Measurements from ENCODE around the gene GDI1. TPM values are rescaled to one million over a fixed set of nuclear protein-coding genes. Genes with fewer than 3 reads are reported as not detected.

Gene GDI1
- total and polyA plus RNA-seq, 9 of the 15 experiments (the other 6 are each of a cell fraction or from before 2014, with no cell fraction given): 0.97 to 82.6 (median 37.5) TPM

GRCh38 chrX:154428176-154429171, 8.5 kb upstream of the GDI1 start, which contains the start of gene ATP6AP1:
TSS of gene ATP6AP1 (plus strand) at chrX:154428677. CDS start at chrX:154428693, 16 bp downstream.
- no peaks in the 10 kb centered on the region for H3K9me1 ChIP-seq (ENCODE audit: control insufficient read depth, insufficient read depth, low read length)
- FAIRE-seq (peak; percentile 89), DNase-seq (ENCODE audit: extremely low read depth in 1 of 4, low spot score in 3 of 4) (peak; percentile 85 to 95 (median 93)), ATAC-seq (peak; percentile 97)
- peaks cover 35% of the 10 kb centered on the region for H3K79me2 ChIP-seq (ENCODE audit: control insufficient read depth, insufficient read depth, low read length)
- no TSS peak for BruUV-seq (replicated peaks)
- intact Hi-C loops (cut with micrococcal nuclease) (loop anchor here (5.0 kb wide), 2 partner anchors 49 to 99 kb away; partner anchors contain the start of gene LAGE3), in situ Hi-C loops (cut with MboI) (no loop called here)
- POLR2A ChIA-PET: interaction anchor here (0.6 to 2.1 kb wide), 6 partner anchors 13 to 458 kb away, joined by 3 to 26 read pairs (median 4); partner anchors contain the start of gene RPL10
- H3K27ac ChIP-seq (ENCODE audit: extremely low read depth, low read depth, low read length): peak within 1 kb of the TSS; percentile 66
- H3K9ac ChIP-seq (ENCODE audit: insufficient read depth in 1 of 2, low read depth in 2 of 2, low read length in 2 of 2): peak within 1 kb of the TSS; percentile 69 to 95
- no peaks in the 10 kb centered on the region for H3K9me3 ChIP-seq (replicated peaks; ENCODE audit: control insufficient read depth, insufficient read depth, low read depth, low read length)
- H3K4me3 ChIP-seq: peak within 1 kb of the TSS; percentile 79
- H4K20me1 ChIP-seq (replicated peaks; ENCODE audit: control insufficient read depth, insufficient read depth, low read length): no peaks in the 10 kb centered on the region
- H3K36me3 ChIP-seq (ENCODE audit: control insufficient read depth, insufficient read depth, low read length): peaks cover 31% of the 10 kb centered on the region; the same call in 2 of the 3 replicates
- H3K27me3 ChIP-seq (ENCODE audit: control insufficient read depth in 2 of 2, insufficient read depth in 2 of 2, low read length in 2 of 2): no peaks in the 10 kb centered on the region
- H3K4me2 ChIP-seq (ENCODE audit: insufficient read depth, low read length): peak within 1 kb of the TSS; percentile 90
- peak within 1 kb of the TSS; percentile 71 for H2AFZ ChIP-seq (ENCODE audit: low read depth, low read length)
- 5% methylated on average over 58 of the region's 87 CpGs for WGBS (ENCODE audit: insufficient coverage, low coverage, missing lambda C conversion rate)
- CTCF ChIA-PET (ENCODE audit: low intra/inter-chr PET ratio): no interaction called here
- peaks cover 27 to 51% of the 10 kb centered on the region in 2 experiments; a peak in 4 of 5 replicates for H3K4me1 ChIP-seq (replicated peaks in 1 of 2; ENCODE audit: control insufficient read depth in 2 of 2, insufficient read depth in 2 of 2, low read length in 2 of 2)
- no peak for TF ChIP-seq HDAC8 (tag; IDR thresholded peaks at IDR 0.05)
- TF ChIP-seq CREB3L1 (IDR thresholded peaks at IDR 0.05; ENCODE audit: borderline replicate concordance, low read depth): 0 out of 2 replicates have a peak, but pooled peaks have one; percentile 24
- peak; percentile 93 for TF ChIP-seq TFAP4 (CRISPR knock-in tag; IDR thresholded peaks at IDR 0.05; ENCODE audit: borderline replicate concordance)
- peak; percentile 68; the same call in 1 of the 2 replicates for TF ChIP-seq NFRKB (IDR thresholded peaks at IDR 0.05; ENCODE audit: low read depth)
- TF ChIP-seq TFE3 (CRISPR knock-in tag; IDR thresholded peaks at IDR 0.05): peak; percentile 32; the same call in 1 of the 2 replicates
- TF ChIP-seq EHMT2 (IDR thresholded peaks at IDR 0.05): no peak
- TF ChIP-seq CREB5 (CRISPR knock-in tag; IDR thresholded peaks at IDR 0.05): no peak
- 0 out of 2 replicates have a peak, but pooled peaks have one; percentile 55 for TF ChIP-seq SMARCA5 (IDR thresholded peaks at IDR 0.05)
- TF ChIP-seq PHF8 (IDR thresholded peaks at IDR 0.05; ENCODE audit: borderline replicate concordance, low read length): peak; percentile 66; the same call in 1 of the 2 replicates
- TF ChIP-seq HDAC6 (IDR thresholded peaks at IDR 0.05; ENCODE audit: low read depth, low read length): no peak
- TF ChIP-seq ATF1 (CRISPR knock-in tag; IDR thresholded peaks at IDR 0.05): no peak
- peak; percentile 72; the same call in 1 of the 2 replicates for TF ChIP-seq ATF1 (tag; IDR thresholded peaks at IDR 0.05)
- TF ChIP-seq C11orf30 (IDR thresholded peaks at IDR 0.05; ENCODE audit: low read depth): peak; percentile 54
